Femur (tissue), 1 donor: ENCODE results near the gene VDAC2.

Experiments used
- DNase-seq: peaks from one replicate; pipeline ENCODE4 v3.0.0-alpha.2; 2017

Gene VDAC2

GRCh38 chr10:75231672-75232581 is 21.3 kb downstream of the VDAC2 start:
- DNase-seq = no peak

- DNase-seq = peak; percentile 34
These were observed 22.9 kb downstream of the VDAC2 start for GRCh38 chr10:75233444-75234016.

GRCh38 chr10:75234017-75234682 is 23.6 kb downstream of the VDAC2 start:
- peak; percentile 92 for DNase-seq

GRCh38 chr10:75234683-75235374 is 24.2 kb downstream of the VDAC2 start:
- DNase-seq = peak; percentile 53

GRCh38 chr10:75235375-75236177 is 25.0 kb downstream of the VDAC2 start, which contains the start of gene COMTD1:
Gene COMTD1 (minus strand): TSS chr10:75235957. CDS start chr10:75235928, 29 bp downstream.
- peak; percentile 93 for DNase-seq

GRCh38 chr10:75236178-75236825 is 25.7 kb downstream of the VDAC2 start:
- no peak for DNase-seq

GRCh38 chr10:75238182-75239095 is 27.8 kb downstream of the VDAC2 start:
- no peak for DNase-seq

GRCh38 chr10:75239096-75239790 is 28.6 kb downstream of the VDAC2 start:
- DNase-seq = no peak

- DNase-seq = no peak
These were observed 29.9 kb downstream of the VDAC2 start for GRCh38 chr10:75240329-75241076.

- DNase-seq = no peak
These were observed 32.8 kb downstream of the VDAC2 start for GRCh38 chr10:75243426-75243825.

- DNase-seq = no peak
These were observed 34.1 kb downstream of the VDAC2 start for GRCh38 chr10:75244487-75245353.

GRCh38 chr10:75245354-75246250 is 35.0 kb downstream of the VDAC2 start:
- DNase-seq = no peak

- no peak for DNase-seq
These were observed 35.9 kb downstream of the VDAC2 start for GRCh38 chr10:75246506-75246905.

GRCh38 chr10:75247797-75248196 is 37.2 kb downstream of the VDAC2 start:
- no peak for DNase-seq

- DNase-seq = no peak
These were observed 40.3 kb downstream of the VDAC2 start for GRCh38 chr10:75250934-75251333.

GRCh38 chr10:75253281-75254220 is 43.0 kb downstream of the VDAC2 start:
- DNase-seq = no peak
